ENCODE measurements around the gene CRIP1.

CRIP1 gene, protein sequence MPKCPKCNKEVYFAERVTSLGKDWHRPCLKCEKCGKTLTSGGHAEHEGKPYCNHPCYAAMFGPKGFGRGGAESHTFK

DNA sequence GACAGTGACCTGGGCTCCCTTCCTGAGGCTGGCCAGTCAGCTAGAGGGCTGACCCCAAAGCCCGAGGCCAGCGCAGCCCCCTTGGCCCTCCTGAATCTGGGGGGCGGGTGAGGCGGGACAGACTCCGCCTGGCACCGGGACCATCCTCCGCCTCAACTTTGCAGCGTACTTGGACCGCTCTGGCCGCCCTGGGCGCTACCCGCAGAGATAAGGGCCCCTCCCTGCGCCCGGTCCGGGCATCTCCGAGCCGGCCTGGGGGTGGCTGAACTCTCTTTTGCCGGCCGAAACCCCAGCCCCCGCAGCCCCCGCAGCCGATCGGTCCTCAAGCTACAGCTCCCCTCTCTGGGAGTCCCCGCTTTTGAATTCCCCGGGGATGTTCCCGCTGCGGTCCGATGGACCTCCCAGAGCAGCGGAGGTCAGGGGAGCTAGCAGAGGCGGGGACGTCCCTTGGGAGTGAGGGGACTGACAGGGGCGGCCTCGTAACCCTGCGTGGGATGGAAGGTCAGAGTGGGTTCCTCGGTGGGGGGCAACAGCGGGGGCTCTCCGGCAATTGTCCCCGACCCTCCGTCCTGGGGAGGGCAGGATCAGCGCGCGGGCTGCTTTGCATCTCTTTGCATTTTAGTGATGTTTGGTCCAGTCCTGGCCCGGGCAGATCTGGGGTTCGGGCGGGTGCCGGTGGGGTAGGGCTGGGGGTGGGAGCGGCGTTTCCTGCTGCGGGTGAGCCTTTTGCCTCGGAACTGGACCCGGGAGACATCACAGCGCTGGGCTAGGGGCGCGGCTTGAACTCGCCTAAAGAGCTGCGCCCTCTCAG, at the start of gene CRIP1:
Gene CRIP1, plus strand, starts transcription at position 724 of the 811 bp plus-strand sequence. CDS start 374 bp downstream, outside the sequence.
- no peaks in the 10 kb centered on the region for H4K20me1 ChIP-seq (ENCODE audit: insufficient read depth, low read length)

DNA sequence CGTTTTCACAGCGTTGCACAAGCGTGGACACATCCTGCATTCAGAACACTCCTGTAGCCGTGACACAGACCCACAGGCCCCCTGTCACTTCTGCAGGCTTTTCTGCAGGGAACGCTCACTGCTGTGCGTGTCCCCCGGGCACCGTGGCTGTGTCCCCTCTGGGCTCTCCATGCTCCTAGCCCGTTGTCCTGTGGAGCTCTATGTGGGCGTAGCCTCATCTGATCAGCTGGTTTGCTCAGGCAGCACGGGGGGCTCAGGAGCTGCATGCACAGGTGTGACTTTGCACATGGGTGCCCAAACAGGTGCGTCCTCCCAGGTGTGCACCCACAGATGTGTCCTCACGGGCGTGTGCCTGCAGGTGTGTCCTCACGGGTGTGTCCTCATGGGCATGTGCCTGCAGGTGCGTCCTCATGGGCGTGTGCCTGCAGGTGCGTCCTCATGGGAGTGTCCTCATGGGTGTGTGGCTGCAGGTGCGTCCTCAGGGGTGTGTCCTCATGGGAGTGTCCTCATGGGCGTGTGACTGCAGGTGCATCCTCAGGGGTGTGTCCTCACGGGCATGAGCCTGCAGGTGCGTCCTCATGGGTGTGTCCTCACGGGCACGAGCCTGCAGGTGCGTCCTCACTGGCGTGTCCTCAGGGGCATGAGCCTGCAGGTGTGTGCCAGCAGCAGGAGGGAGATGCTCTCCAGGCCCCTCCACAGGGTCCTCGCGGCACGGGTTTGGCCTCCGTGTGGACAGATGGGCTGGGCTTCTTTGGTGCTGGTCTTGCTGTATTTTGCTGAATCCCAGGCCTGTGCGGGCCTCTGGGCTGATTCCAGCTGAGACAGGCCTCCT, 49.6 kb upstream of the CRIP1 start:
- Histone ChIP-seq H3K27me3 (ENCODE audit: low read depth, low read length) (no peaks in the 10 kb centered on the region), H3K9ac (ENCODE audit: low read length) (no peak overlapping the region), H3K4me1 (ENCODE audit: low read length) (no peaks in the 10 kb centered on the region), H4K20me1 (ENCODE audit: insufficient read depth, low read length) (peaks cover 74% of the 10 kb centered on the region), H3K4me2 (ENCODE audit: low read length) (no peak overlapping the region), H3K27ac (ENCODE audit: low read length) (no peak overlapping the region), H3K9me3 (ENCODE audit: insufficient read depth, low read length) (no peaks in the 10 kb centered on the region), H2AFZ (ENCODE audit: low read depth, low read length) (no peak overlapping the region), H3K36me3 (replicated peaks; ENCODE audit: low read depth, low read length) (peaks cover 14% of the 10 kb centered on the region), H3K4me3 (ENCODE audit: low read length) (no peak overlapping the region), H3K79me2 (ENCODE audit: low read length) (peaks cover 86% of the 10 kb centered on the region)
- no peak for TF ChIP-seq EZH2phosphoT487 (IDR thresholded peaks at IDR 0.05; ENCODE audit: low read depth)
- TF ChIP-seq, protein P1, sequence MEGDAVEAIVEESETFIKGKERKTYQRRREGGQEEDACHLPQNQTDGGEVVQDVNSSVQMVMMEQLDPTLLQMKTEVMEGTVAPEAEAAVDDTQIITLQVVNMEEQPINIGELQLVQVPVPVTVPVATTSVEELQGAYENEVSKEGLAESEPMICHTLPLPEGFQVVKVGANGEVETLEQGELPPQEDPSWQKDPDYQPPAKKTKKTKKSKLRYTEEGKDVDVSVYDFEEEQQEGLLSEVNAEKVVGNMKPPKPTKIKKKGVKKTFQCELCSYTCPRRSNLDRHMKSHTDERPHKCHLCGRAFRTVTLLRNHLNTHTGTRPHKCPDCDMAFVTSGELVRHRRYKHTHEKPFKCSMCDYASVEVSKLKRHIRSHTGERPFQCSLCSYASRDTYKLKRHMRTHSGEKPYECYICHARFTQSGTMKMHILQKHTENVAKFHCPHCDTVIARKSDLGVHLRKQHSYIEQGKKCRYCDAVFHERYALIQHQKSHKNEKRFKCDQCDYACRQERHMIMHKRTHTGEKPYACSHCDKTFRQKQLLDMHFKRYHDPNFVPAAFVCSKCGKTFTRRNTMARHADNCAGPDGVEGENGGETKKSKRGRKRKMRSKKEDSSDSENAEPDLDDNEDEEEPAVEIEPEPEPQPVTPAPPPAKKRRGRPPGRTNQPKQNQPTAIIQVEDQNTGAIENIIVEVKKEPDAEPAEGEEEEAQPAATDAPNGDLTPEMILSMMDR (IDR thresholded peaks at IDR 0.05; ENCODE audit: low read depth, low read length), result no peak

More for the DNA sequence above, at the start of gene CRIP1:
- Histone ChIP-seq H3K27me3 (ENCODE audit: low read depth, low read length) (peaks cover 9% of the 10 kb centered on the region), H2AFZ (ENCODE audit: low read depth, low read length) (peak within 1 kb of the TSS; percentile 0; the same call in 1 of the 2 replicates), H3K4me1 (ENCODE audit: low read length) (peaks cover 31% of the 10 kb centered on the region), H3K4me2 (ENCODE audit: low read length) (peak within 1 kb of the TSS; percentile 93), H3K9ac (ENCODE audit: low read length) (peak within 1 kb of the TSS; percentile 97), H3K36me3 (replicated peaks; ENCODE audit: low read depth, low read length) (no peaks in the 10 kb centered on the region), H3K79me2 (ENCODE audit: low read length) (peaks cover 12% of the 10 kb centered on the region; the same call in 1 of the 2 replicates), H3K9me3 (ENCODE audit: insufficient read depth, low read length) (no peaks in the 10 kb centered on the region), H3K27ac (ENCODE audit: low read length) (peak within 1 kb of the TSS; percentile 58), H3K4me3 (ENCODE audit: low read length) (peak within 1 kb of the TSS; percentile 92)
- no peak for TF ChIP-seq EZH2phosphoT487 (IDR thresholded peaks at IDR 0.05; ENCODE audit: low read depth)
- TF ChIP-seq, protein P1 (IDR thresholded peaks at IDR 0.05; ENCODE audit: low read depth, low read length), result no peak

DNA sequence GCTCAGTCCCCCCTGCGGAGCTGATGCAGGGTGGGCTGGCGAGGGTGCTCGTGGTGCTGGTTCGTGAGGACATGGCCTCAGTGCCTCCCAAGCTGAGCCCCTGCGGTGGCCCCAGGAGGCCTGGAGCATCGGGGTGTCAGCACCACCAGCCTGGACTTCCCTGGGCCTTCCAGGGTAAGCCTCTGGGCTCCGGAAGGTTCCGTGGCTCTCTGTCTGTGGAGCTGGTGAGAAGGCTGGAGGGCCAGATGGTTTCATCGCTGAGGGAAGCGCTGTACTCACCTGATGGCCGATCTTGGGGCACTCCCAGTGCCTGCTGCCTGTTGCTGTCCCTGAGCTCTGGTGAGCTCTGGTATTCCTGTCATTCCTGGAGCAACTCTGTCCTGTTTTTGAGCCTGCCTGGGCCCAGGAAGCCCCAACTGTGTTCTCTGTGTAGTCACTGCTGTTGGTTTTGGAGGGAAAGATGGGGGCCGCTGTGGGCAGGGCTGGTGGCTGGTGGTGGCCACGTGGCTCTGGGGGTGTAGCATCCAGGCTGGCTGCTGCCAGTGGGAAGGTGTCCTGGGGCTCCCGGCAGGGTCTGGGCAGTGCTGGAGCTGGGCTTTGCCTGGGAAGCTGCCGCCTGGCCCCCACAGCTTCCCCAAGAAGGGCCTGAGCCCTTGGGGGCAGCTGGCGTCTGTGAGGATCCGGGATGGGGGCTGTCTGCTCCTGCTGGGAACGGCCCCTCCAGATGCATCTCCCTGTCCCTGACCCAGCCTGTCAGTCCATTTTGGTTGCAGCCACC, 48.8 kb upstream of the CRIP1 start:
- no peaks in the 10 kb centered on the region for H3K9me3 ChIP-seq (ENCODE audit: insufficient read depth, low read length)
- H3K36me3 ChIP-seq (replicated peaks; ENCODE audit: low read depth, low read length), result peaks cover 14% of the 10 kb centered on the region
- H3K4me3 ChIP-seq (ENCODE audit: low read length), result no peak overlapping the region
- no peaks in the 10 kb centered on the region for H3K4me1 ChIP-seq (ENCODE audit: low read length)
- H2AFZ ChIP-seq (ENCODE audit: low read depth, low read length), result no peak overlapping the region
- TF ChIP-seq EZH2phosphoT487 (IDR thresholded peaks at IDR 0.05; ENCODE audit: low read depth), result no peak
- TF ChIP-seq, protein P1 (IDR thresholded peaks at IDR 0.05; ENCODE audit: low read depth, low read length), result no peak
- H4K20me1 ChIP-seq (ENCODE audit: insufficient read depth, low read length), result peaks cover 69% of the 10 kb centered on the region
- no peak overlapping the region for H3K27ac ChIP-seq (ENCODE audit: low read length)
- H3K9ac ChIP-seq (ENCODE audit: low read length), result no peak overlapping the region
- no peak overlapping the region for H3K4me2 ChIP-seq (ENCODE audit: low read length)
- peaks cover 80% of the 10 kb centered on the region for H3K79me2 ChIP-seq (ENCODE audit: low read length)
- H3K27me3 ChIP-seq (ENCODE audit: low read depth, low read length), result no peaks in the 10 kb centered on the region

All from OCI-LY3 (cell line).